ENCODE measurements around the gene LCE1A. TPM values are rescaled to one million over a fixed set of nuclear protein-coding genes. Genes with fewer than 3 reads are reported as not detected.

LCE1A gene
- total RNA-seq, 4 donors from 2014 or later: not detected

DNA sequence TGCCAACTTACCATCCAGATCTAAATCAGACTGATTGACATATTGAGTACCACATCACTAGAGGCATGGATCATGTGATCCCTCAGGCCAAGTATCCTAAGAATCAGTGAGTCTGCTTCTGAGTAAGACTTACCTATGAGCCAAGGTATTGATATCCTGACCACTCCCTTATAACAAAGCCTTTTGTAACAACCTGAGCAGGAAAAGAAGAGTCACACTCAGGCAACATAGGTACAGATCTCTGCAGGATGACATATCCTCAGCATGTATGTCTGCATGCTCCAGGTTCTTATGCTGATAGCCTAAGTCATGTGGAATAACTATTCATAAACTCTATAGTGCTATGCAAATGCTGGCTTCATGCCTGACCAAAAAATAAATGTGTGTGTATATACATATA is 2.3 kb upstream of the LCE1A start:
- no peaks in the 10 kb centered on the region for H3K9me3 ChIP-seq
- no peak overlapping the region for H3K27ac ChIP-seq
- H3K36me3 ChIP-seq: no peaks in the 10 kb centered on the region
- DNase-seq: no peak
- H3K4me3 ChIP-seq: no peak overlapping the region
- intact Hi-C loops (cut with DNase I; ENCODE audit: low total_unique reads): no loop called here
- H3K27me3 ChIP-seq: no peaks in the 10 kb centered on the region
- no peaks in the 10 kb centered on the region for H3K4me1 ChIP-seq
- TF ChIP-seq EP300 (IDR thresholded peaks at IDR 0.05; ENCODE audit: low read depth) (no peak), POLR2AphosphoS5 (IDR thresholded peaks at IDR 0.05) (no peak), POLR2A (IDR thresholded peaks at IDR 0.05) (no peak)
- TF ChIP-seq, protein P1, sequence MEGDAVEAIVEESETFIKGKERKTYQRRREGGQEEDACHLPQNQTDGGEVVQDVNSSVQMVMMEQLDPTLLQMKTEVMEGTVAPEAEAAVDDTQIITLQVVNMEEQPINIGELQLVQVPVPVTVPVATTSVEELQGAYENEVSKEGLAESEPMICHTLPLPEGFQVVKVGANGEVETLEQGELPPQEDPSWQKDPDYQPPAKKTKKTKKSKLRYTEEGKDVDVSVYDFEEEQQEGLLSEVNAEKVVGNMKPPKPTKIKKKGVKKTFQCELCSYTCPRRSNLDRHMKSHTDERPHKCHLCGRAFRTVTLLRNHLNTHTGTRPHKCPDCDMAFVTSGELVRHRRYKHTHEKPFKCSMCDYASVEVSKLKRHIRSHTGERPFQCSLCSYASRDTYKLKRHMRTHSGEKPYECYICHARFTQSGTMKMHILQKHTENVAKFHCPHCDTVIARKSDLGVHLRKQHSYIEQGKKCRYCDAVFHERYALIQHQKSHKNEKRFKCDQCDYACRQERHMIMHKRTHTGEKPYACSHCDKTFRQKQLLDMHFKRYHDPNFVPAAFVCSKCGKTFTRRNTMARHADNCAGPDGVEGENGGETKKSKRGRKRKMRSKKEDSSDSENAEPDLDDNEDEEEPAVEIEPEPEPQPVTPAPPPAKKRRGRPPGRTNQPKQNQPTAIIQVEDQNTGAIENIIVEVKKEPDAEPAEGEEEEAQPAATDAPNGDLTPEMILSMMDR (IDR thresholded peaks at IDR 0.05): no peak
- in situ Hi-C loops (cut with MboI; ENCODE audit: low pct_ligation_motif_present in 1 of 4, low pct_unique_long_range_greater_than_20kb in 1 of 4, low sequenced_read_pairs in 3 of 4): no loop called here

DNA sequence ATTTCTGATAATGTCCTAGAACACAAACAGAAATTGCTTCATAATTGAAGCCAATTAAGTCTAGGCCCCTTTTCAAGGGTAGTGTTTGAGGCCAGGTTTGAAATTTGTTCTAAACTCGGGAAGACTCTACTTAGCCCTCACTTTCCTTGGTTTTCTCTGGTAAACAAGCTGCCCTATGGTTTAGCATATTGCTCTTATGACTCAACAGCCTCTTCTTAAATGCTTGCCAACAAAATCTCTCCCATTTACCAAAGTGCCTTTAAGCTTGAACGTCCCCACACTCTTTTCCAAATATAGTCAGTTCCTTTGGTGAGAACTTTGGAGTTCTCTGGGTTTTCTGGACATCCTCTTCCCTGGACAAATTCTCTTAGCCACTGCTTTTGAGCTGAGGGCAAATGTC is 9.6 kb downstream of the LCE1A start:
- TF ChIP-seq EP300 (IDR thresholded peaks at IDR 0.05; ENCODE audit: low read depth) (no peak), POLR2A (IDR thresholded peaks at IDR 0.05) (no peak), POLR2AphosphoS5 (IDR thresholded peaks at IDR 0.05) (no peak)
- TF ChIP-seq, protein P1 (IDR thresholded peaks at IDR 0.05): no peak
- Histone ChIP-seq H3K9me3 (no peaks in the 10 kb centered on the region), H3K27ac (no peak overlapping the region), H3K36me3 (no peaks in the 10 kb centered on the region), H3K4me3 (no peak overlapping the region), H3K27me3 (no peaks in the 10 kb centered on the region), H3K4me1 (no peaks in the 10 kb centered on the region)
- 45% methylated on average over 2 of the region's 2 CpGs; no CpG with 5 or more reads in 1 of the 2 donors for WGBS, 2 donors (ENCODE audit: low coverage in 1 of 2)
- intact Hi-C loops (cut with DNase I; ENCODE audit: low total_unique reads): no loop called here
- in situ Hi-C loops (cut with MboI; ENCODE audit: low pct_ligation_motif_present in 1 of 4, low pct_unique_long_range_greater_than_20kb in 1 of 4, low sequenced_read_pairs in 3 of 4): no loop called here
- DNase-seq: no peak

DNA sequence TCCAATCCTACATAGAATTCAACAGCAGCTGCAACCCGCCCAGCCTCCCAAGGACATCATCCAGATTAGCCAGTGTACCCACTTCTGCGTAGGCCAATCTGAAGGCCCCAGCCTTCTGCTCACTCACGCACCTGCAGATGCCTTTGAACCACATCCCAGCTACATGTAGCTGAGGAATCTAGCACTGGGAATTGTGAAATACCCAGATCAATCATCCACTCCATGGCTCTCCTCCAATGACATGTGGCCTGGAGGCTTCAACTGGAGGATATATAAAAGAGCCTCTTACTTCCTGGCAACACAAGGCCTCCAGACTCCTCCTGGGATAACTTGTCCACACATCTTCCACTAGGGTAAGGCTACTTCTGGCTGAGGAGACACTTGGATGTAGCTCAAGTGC is 15.3 kb downstream of the LCE1A start, which contains the start of gene LCE6A:
TSS of gene LCE6A (plus strand) at position 301 of the 400 bp plus-strand sequence. CDS start 665 bp downstream, outside the sequence.
- DNase-seq: no peak
- H3K4me1 ChIP-seq: no peaks in the 10 kb centered on the region
- intact Hi-C loops (cut with DNase I; ENCODE audit: low total_unique reads): no loop called here
- in situ Hi-C loops (cut with MboI; ENCODE audit: low pct_ligation_motif_present in 1 of 4, low pct_unique_long_range_greater_than_20kb in 1 of 4, low sequenced_read_pairs in 3 of 4): no loop called here
- H3K27ac ChIP-seq: no peak within 1 kb of the TSS
- TF ChIP-seq POLR2AphosphoS5 (IDR thresholded peaks at IDR 0.05) (no peak), POLR2A (IDR thresholded peaks at IDR 0.05) (no peak), EP300 (IDR thresholded peaks at IDR 0.05; ENCODE audit: low read depth) (no peak)
- TF ChIP-seq, protein P1 (IDR thresholded peaks at IDR 0.05): no peak
- no peaks in the 10 kb centered on the region for H3K36me3 ChIP-seq
- no peaks in the 10 kb centered on the region for H3K27me3 ChIP-seq
- 86% methylated on average over 3 of the region's 3 CpGs; no CpG with 5 or more reads in 1 of the 2 donors for WGBS, 2 donors (ENCODE audit: low coverage in 1 of 2)
- H3K4me3 ChIP-seq: no peak within 1 kb of the TSS
- H3K9me3 ChIP-seq: no peaks in the 10 kb centered on the region

DNA sequence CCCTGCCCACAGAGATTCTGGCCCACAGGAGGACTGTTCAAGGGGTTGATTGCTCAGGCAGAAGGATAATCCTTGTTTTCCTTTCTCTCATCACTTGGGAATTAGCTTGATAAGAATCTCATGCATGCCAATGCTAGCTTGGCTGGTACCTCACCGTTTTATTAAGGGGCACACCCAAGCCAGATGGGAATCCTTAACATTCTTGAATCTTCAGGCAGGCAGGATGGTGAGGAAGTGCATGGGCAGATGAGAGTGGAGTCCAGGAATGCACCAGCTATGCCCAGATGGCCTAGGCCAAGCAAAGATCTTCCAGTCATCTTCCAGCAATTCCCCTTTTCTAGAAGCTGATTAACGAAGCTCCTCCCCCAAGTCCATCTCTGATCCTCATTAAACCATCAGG is 28.4 kb downstream of the LCE1A start:
- no peaks in the 10 kb centered on the region for H3K9me3 ChIP-seq
- intact Hi-C loops (cut with DNase I; ENCODE audit: low total_unique reads): no loop called here
- no peak overlapping the region for H3K27ac ChIP-seq
- WGBS, 2 donors (ENCODE audit: low coverage in 1 of 2): 52 to 67% methylated on average over 1 to 2 of the region's 2 CpGs
- no peaks in the 10 kb centered on the region for H3K36me3 ChIP-seq
- TF ChIP-seq, protein P1 (IDR thresholded peaks at IDR 0.05): no peak
- TF ChIP-seq POLR2A (IDR thresholded peaks at IDR 0.05): no peak
- TF ChIP-seq EP300 (IDR thresholded peaks at IDR 0.05; ENCODE audit: low read depth): no peak
- no peak for TF ChIP-seq POLR2AphosphoS5 (IDR thresholded peaks at IDR 0.05)
- H3K4me1 ChIP-seq: no peaks in the 10 kb centered on the region
- in situ Hi-C loops (cut with MboI; ENCODE audit: low pct_ligation_motif_present in 1 of 4, low pct_unique_long_range_greater_than_20kb in 1 of 4, low sequenced_read_pairs in 3 of 4): loop anchor here in 1 of 4 donors (25.0 kb wide), 1 partner anchor 357 kb away; the partner anchor contains the start of genes LELP1 and PRR9
- no peak overlapping the region for H3K4me3 ChIP-seq
- no peaks in the 10 kb centered on the region for H3K27me3 ChIP-seq
- DNase-seq: no peak

All from transverse colon (tissue), 4 donors.